HepG2 (cell line): Measurements from ENCODE around the gene NAA38. TPM values are rescaled to one million over a fixed set of nuclear protein-coding genes. Genes with fewer than 3 reads are reported as not detected.
A peak's percentile ranks its signal among the peaks of the same experiment; 100 is the strongest.

Source experiments
- CENPX ChIP-seq: sonication (generic); formaldehyde crosslinking; IDR thresholded peaks from 2 replicates; pipeline ENCODE4 v1.9.0; 2021; ENCODE audit warnings: mild to moderate bottlenecking, missing genetic modification reagents, moderate library complexity
- GATAD1 ChIP-seq: IDR thresholded peaks from 2 replicates; pipeline ENCODE4 v1.6.1; 2016; ENCODE audit warnings: missing genetic modification reagents, missing compliant biosample characterization
- HNRNPLL ChIP-seq: fragments of 200-400 bp; formaldehyde crosslinking; IDR thresholded peaks from 2 replicates; pipeline ENCODE4 v1.6.1; 2017; ENCODE audit warnings: mild to moderate bottlenecking, low read depth, low read length; ENCODE audit not compliant: poor library complexity, severe bottlenecking
- KLF9 ChIP-seq: IDR thresholded peaks from 2 replicates; pipeline ENCODE4 v1.6.1; 2016; ENCODE audit warnings: low read depth
- MAFF ChIP-seq: IDR thresholded peaks from 2 replicates; pipeline ENCODE4 v1.6.1; 2011; ENCODE audit warnings: low read depth, low read length, improper control_type of control experiment
- MAZ ChIP-seq, 2 experiments: sonication (generic) in 1 of 2; formaldehyde crosslinking in 1 of 2; IDR thresholded peaks; 2 replicates each; pipeline versions ENCODE4 v1.5.0 to v1.6.1; 2012 to 2020; ENCODE audit warnings: low read depth in 2 of 2, mild to moderate bottlenecking in 2 of 2, borderline replicate concordance in 1 of 2, improper control_type of control experiment in 1 of 2, low read length in 1 of 2, missing genetic modification reagents in 1 of 2, moderate library complexity in 1 of 2
- MIER2 ChIP-seq: IDR thresholded peaks from 2 replicates; pipeline ENCODE4 v1.6.1; 2016; ENCODE audit warnings: missing biosample characterization, missing genetic modification reagents
- NFIB ChIP-seq: sonication (generic); formaldehyde crosslinking; IDR thresholded peaks from 2 replicates; pipeline ENCODE4 v1.9.0; 2021; ENCODE audit warnings: missing genetic modification reagents, mild to moderate bottlenecking, borderline replicate concordance
- NR0B2 ChIP-seq: sonication (generic); formaldehyde crosslinking; IDR thresholded peaks from 2 replicates; pipeline ENCODE4 v1.4.0; 2020; ENCODE audit warnings: mild to moderate bottlenecking, missing genetic modification reagents
- SNAPC5 ChIP-seq: sonication (generic); formaldehyde crosslinking; IDR thresholded peaks from 2 replicates; pipeline ENCODE4 v1.8.1; 2023; ENCODE audit warnings: mild to moderate bottlenecking, missing genetic modification reagents, borderline replicate concordance
- TARDBP ChIP-seq: sonication (generic); formaldehyde crosslinking; IDR thresholded peaks from 2 replicates; pipeline ENCODE4 v1.8.0; 2022; ENCODE audit warnings: mild to moderate bottlenecking, missing genetic modification reagents
- ZHX1 ChIP-seq: sonication (generic); formaldehyde crosslinking; IDR thresholded peaks from 2 replicates; pipeline ENCODE4 v1.8.1; 2022; ENCODE audit warnings: low read depth, mild to moderate bottlenecking, missing genetic modification reagents
- ZNF441 ChIP-seq: sonication (generic); formaldehyde crosslinking; IDR thresholded peaks from 2 replicates; pipeline ENCODE4 v1.7.0; 2021; ENCODE audit warnings: missing genetic modification reagents, borderline replicate concordance
- ZNF556 ChIP-seq: sonication (generic); formaldehyde crosslinking; IDR thresholded peaks from 2 replicates; pipeline ENCODE4 v1.4.0; 2020; ENCODE audit warnings: mild to moderate bottlenecking, missing genetic modification reagents, borderline replicate concordance
- ZNF646 ChIP-seq: sonication (generic); formaldehyde crosslinking; IDR thresholded peaks from 2 replicates; pipeline ENCODE4 v1.9.0; 2021; ENCODE audit warnings: mild to moderate bottlenecking, missing genetic modification reagents
- ZNF879 ChIP-seq: sonication (generic); formaldehyde crosslinking; IDR thresholded peaks from 2 replicates; pipeline ENCODE4 v1.8.1; 2023; ENCODE audit warnings: missing genetic modification reagents
- polyA plus RNA-seq, 8 experiments: library from polyadenylated mRNA; depleted of rRNA in 3 of 8; stranded (reverse) in 7 of 8; unstranded in 1 of 8; fragments of >200 nt; fragmentation: Illumina TruSeq in 4 of 8; extraction: Trizol in 4 of 8; gene quantifications; 2 replicates each; pipeline versions ENCODE4 v1.2.1 to v1.2.3, GENCODE V29; 2011 to 2016; ENCODE audit warnings: low read depth in 4 of 8, missing spikeins in 1 of 8, mixed read lengths in 1 of 8; ENCODE audit not compliant: insufficient read depth in 1 of 8
- total RNA-seq, 5 experiments: library from RNA; depleted of rRNA; stranded (reverse); fragments of >200 nt; fragmentation: Illumina TruSeq; extraction: Trizol; gene quantifications; 2 replicates each; pipeline ENCODE4 v1.2.3, GENCODE V29; 2016; ENCODE audit warnings: low read depth in 1 of 5

Gene NAA38
- total and polyA plus RNA-seq, 2 of the 13 experiments (the other 11 are each of a cell fraction or from before 2014, with no cell fraction given), result 46.9 to 91.6 TPM

GRCh38 chr17:7842380-7843256 lies 14.7 kb downstream of the NAA38 start (continued):
- TF ChIP-seq MAZ (IDR thresholded peaks at IDR 0.05; ENCODE audit: borderline replicate concordance, low read depth, low read length), result no peak; the same call in 1 of the 2 replicates
- TF ChIP-seq MAZ (CRISPR knock-in tag; IDR thresholded peaks at IDR 0.05; ENCODE audit: low read depth), result 0 out of 2 replicates have a peak, but pooled peaks have one; percentile 5
- no peak for TF ChIP-seq ZNF441 (CRISPR knock-in tag)
- TF ChIP-seq SNAPC5 (CRISPR knock-in tag), result no peak
- TF ChIP-seq ZHX1 (CRISPR knock-in tag), result no peak
- TF ChIP-seq NR0B2 (CRISPR knock-in tag), result no peak
- peak; percentile 9; the same call in 1 of the 2 replicates for TF ChIP-seq GATAD1 (CRISPR knock-in tag)
- no peak for TF ChIP-seq ZNF556 (CRISPR knock-in tag)
- no peak for TF ChIP-seq CENPX (CRISPR knock-in tag)
- TF ChIP-seq HNRNPLL, result peak; percentile 2
- peak; percentile 43 for TF ChIP-seq MAFF
- TF ChIP-seq KLF9 (CRISPR knock-in tag), result no peak
- TF ChIP-seq ZNF646 (CRISPR knock-in tag), result peak; percentile 66
- no peak for TF ChIP-seq MIER2 (CRISPR knock-in tag)
- 0 out of 2 replicates have a peak, but pooled peaks have one; percentile 12 for TF ChIP-seq TARDBP (CRISPR knock-in tag)
- TF ChIP-seq NFIB (CRISPR knock-in tag), result no peak
- no peak for TF ChIP-seq ZNF879
